Activated naive CD4-positive, alpha-beta T cell treated with anti-CD3 and anti-CD28 coated beads, Interleukin-2, amount 50 U/mL, for 72 hours (primary cell): ENCODE measurements around the gene CNNM1. TPM values are rescaled to one million over a fixed set of nuclear protein-coding genes. Genes with fewer than 3 reads are reported as not detected.

Experiments
- ATAC-seq, 2 donors: fragments of 150-1000 bp; cut with Tn5 transposase; 2 replicates each; pipeline ENCODE4 v1.10.0; 2021; ENCODE audit warnings: mild to moderate bottlenecking in 2 of 2, moderate library complexity in 2 of 2
- DNase-seq, 2 donors: peaks; one replicate each; pipeline ENCODE4 v3.0.0; 2021 to 2022; ENCODE audit warnings: low spot score in 2 of 2
- H3K27ac Mint-ChIP-seq, 2 donors: one replicate each; pipeline ENCODE4 v1.8.0; 2022; ENCODE audit warnings: mild to moderate bottlenecking in 2 of 2, mixed read lengths in 2 of 2
- H3K36me3 Mint-ChIP-seq, 2 donors: one replicate each; pipeline ENCODE4 v1.8.0; 2022; ENCODE audit warnings: mixed read lengths in 2 of 2
- H3K9me3 Mint-ChIP-seq, 2 donors: one replicate each; pipeline ENCODE4 v1.8.0; 2022; ENCODE audit warnings: mixed read lengths in 2 of 2
- total RNA-seq, 2 donors: library from RNA; stranded (reverse); gene quantifications; one replicate each; pipeline ENCODE4 v1.2.3, GENCODE V29; 2022

Gene CNNM1
- total RNA-seq, 2 donors from 2014 or later: 0.23 to 2.2 TPM

DNA sequence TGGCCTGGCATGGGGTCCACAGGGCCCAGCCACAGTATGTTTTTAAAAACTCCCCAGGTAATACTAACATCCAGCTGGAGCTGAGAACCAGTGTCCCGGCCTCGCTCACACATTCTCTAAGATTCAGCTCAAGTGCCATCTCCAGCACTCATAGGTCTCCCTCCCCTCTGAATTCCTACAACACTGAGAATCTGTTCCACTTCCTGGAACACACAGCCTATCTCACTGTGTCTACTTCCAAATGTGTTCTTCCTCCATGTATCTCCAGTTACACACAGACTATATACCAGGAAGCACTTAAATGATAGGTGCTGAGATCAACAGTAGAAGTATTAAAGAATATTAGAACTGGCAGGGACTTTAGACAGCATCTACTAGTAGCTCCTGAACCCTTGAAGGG is 90.5 kb downstream of the CNNM1 start:
- H3K27ac Mint-ChIP-seq: no peak overlapping the region
- DNase-seq (no peak), ATAC-seq (no peak)

DNA sequence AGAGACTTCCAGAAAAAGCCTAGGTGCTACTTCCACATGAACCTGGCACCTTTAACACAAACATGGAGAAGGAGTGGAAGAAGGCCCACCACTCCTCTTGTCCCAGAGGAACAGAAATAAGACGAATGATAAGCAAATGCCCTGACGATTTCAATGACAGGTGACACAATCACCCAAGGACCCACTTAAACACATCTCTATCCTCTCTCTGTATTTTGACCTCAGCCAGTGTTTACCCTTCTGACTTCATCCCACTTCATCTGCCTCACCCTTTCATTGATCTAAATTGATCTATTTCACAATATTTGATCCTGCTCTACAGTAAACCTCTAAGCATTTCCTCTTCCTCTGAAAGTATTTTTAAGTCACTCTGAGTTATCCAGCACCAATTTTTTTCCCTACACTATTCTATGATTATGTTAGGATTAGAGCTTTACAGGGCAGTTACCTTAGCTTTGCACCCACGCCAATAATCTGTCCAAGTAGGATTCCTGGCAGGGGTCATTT is 92.1 kb downstream of the CNNM1 start:
- DNase-seq (no peak), ATAC-seq (no peak)
- Mint-ChIP-seq H3K36me3 (peaks cover 34 to 35% of the 10 kb centered on the region in 2 donors), H3K27ac (peak overlapping the region in 1 of 2 donors; percentile 58), H3K9me3 (no peaks in the 10 kb centered on the region)

More for the DNA sequence above, 90.5 kb downstream of the CNNM1 start:
- Mint-ChIP-seq H3K9me3 (no peaks in the 10 kb centered on the region), H3K36me3 (peaks cover 34 to 40% of the 10 kb centered on the region in 2 donors)

DNA sequence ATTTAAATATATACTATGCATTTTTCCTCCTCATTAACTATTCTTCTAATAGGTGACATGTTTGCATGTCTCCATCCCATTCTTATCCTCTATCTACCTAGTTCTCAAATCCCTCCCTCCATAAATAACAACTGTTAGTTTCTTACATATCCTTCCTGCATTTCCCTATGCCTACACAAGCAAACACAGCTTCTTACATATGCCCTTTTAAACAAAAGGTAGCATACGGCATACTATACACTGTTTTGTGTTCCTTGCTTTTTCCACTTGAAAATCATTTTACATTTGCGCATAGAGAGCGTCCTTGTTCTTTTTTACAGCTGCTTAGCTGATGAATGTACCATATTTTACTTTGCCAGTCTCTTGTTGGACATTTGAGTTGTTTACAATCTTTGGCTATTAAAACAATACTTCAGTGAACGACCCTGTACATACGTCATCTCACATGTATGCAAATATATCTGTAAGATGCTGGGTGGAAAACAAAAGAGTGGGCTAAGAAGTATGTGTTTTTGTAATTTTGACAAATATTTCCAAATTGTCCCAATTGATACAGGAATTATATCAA is 93.5 kb downstream of the CNNM1 start:
- ATAC-seq: no peak
- H3K9me3 Mint-ChIP-seq: no peaks in the 10 kb centered on the region
- DNase-seq: no peak
- H3K27ac Mint-ChIP-seq: no peak overlapping the region
- peaks cover 29 to 31% of the 10 kb centered on the region in 2 donors for H3K36me3 Mint-ChIP-seq

DNA sequence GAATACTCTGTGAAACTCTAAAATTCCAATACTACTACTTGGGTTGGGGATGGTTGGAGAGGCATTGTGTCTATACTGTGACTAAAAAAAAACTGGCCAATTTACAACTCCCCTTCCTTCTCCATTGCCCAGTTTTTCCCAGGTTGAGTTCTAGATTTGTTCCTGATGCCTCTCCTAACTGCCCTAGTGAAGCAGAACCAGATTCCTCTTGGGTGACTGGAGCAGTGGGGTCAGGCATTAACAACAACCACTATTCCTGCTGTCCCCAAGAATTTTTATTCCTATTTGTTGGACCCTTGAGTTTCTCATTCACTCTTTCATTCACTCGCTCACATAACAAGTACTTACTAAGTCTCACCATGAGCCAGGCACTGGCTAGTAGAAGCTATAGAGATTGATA is 95.5 kb downstream of the CNNM1 start:
- Mint-ChIP-seq H3K9me3 (no peaks in the 10 kb centered on the region), H3K36me3 (peaks cover 9 to 18% of the 10 kb centered on the region in 2 donors), H3K27ac (peak overlapping the region in 1 of 2 donors; percentile 33)
- DNase-seq (no peak), ATAC-seq (no peak)

DNA sequence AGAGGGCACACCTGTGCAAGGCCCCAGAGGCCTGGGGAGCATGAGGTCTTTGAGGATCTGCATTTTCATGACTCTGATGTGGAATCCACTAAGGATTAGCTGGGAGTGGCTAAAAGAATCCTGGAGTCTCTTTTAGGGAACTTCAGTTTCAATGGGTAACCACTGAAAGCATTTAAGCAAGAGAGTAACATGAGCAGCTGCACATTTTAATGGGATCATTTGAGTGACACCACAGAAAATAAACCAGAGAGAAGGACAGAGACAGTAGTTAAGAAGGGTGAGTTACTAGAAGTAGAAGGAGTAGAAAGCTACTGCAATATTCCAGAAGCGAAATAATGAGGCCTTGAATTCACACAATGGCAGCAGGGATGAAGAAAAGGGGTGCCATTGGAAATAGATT is 96.0 kb downstream of the CNNM1 start:
- Mint-ChIP-seq H3K36me3 (peaks cover 7 to 18% of the 10 kb centered on the region in 2 donors), H3K9me3 (no peaks in the 10 kb centered on the region), H3K27ac (peak overlapping the region; percentile 2 to 33)
- DNase-seq (no peak), ATAC-seq (no peak)

DNA sequence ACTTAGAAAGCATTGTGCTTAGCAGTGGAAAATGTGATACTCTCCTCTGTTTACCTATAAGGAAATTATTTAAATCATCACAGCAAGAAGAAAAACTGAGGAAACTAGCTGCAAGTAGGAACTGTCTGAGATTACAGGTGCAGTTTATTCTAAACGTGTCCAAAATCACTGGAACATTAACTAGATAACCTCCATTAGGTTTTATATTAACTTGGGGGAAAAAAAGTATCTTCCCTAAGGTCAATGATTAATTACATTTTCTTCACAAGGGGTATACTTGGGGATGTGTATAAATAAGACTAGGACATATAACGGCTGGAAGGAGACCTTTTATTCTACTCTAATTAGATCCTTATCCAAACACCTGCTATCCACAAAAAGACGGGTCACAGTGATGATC is 97.5 kb downstream of the CNNM1 start:
- H3K27ac Mint-ChIP-seq: no peak overlapping the region
- DNase-seq: no peak
- no peak for ATAC-seq
- H3K9me3 Mint-ChIP-seq: no peaks in the 10 kb centered on the region
- H3K36me3 Mint-ChIP-seq: peaks cover 13 to 24% of the 10 kb centered on the region in 2 donors

DNA sequence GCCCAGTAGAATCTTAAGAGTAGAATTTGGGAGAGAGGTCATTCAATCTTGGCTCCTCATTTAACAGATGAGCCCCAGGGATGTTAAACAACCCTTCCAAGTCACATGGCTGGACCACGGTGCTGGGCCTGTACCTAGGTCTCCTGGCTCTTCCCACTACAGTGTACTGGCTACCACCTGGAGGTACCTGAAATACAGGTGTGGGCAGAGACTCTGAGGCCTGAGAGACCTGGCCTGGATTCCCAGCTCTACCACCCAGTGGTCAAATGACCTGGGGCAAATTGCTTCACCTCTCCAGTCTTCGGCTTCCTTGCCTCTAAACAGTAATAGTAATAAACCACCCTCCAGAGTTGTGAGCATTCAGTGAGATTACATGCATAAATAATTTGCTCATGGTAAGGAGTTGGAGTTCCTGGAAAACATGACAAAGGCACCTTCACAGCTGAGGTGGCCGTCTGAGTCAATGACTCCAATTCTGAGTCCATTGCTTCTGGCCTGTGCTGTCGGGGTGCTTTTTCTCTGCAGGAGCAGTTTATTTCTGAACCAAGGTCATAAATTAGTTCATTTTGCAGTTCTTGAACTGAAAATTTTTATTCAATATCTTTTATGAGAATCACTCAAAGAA is 98.5 kb downstream of the CNNM1 start:
- Mint-ChIP-seq H3K36me3 (peaks cover 19 to 22% of the 10 kb centered on the region in 2 donors), H3K9me3 (no peaks in the 10 kb centered on the region), H3K27ac (no peak overlapping the region)
- DNase-seq (no peak), ATAC-seq (no peak)

DNA sequence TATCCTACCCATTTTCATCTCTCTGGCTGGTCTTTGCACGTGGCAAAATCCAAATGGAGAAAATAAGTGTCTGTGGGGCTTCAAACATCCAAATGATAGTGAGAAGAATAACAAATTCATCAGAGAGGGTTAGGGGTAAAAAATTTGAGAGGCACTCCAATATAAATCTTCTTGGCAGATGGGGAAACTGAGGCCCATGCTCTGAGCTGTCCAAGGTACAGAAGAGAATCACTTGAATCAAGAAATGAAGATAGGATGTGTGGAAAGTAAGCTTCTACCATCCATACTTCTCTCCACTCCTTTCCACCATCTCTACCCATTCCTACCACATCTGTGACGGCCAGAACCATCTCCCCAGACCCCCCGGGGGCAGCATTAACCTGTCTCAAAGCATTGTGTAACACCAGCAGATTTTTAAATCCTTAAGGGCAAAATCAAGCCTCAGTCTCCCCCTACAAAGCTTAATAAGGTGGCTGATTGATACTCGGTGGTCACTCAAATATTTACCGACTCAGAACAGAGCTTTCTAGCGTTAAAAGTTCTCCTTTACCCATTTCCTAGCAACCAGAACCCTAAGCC is 100.5 kb downstream of the CNNM1 start:
- Mint-ChIP-seq H3K9me3 (no peaks in the 10 kb centered on the region), H3K27ac (peak overlapping the region; percentile 97 to 99), H3K36me3 (peaks cover 19 to 21% of the 10 kb centered on the region in 2 donors)
- no peak for DNase-seq
- no peak for ATAC-seq

DNA sequence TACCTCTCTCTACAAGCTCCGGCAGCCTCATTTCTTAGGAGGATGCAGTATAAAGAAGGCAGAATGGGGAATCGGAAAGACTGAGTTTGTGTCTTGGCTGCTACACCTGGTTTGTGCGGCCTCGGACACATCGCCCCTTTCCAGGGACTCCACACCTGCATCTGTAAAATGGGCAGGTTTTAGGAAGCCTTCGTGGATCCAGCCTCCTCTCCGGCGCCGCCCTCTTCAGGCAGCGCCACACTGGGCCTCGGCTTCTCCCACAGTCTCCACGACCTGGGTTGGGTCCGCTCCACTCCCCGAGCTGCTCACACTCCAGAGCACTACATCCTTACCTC is 100.9 kb downstream of the CNNM1 start:
- peak overlapping the region; percentile 97 to 99 for H3K27ac Mint-ChIP-seq
- no peaks in the 10 kb centered on the region for H3K9me3 Mint-ChIP-seq
- peaks cover 14 to 21% of the 10 kb centered on the region in 2 donors for H3K36me3 Mint-ChIP-seq
- ATAC-seq (peak in 1 of 2 donors; percentile 7), DNase-seq (no peak)

DNA sequence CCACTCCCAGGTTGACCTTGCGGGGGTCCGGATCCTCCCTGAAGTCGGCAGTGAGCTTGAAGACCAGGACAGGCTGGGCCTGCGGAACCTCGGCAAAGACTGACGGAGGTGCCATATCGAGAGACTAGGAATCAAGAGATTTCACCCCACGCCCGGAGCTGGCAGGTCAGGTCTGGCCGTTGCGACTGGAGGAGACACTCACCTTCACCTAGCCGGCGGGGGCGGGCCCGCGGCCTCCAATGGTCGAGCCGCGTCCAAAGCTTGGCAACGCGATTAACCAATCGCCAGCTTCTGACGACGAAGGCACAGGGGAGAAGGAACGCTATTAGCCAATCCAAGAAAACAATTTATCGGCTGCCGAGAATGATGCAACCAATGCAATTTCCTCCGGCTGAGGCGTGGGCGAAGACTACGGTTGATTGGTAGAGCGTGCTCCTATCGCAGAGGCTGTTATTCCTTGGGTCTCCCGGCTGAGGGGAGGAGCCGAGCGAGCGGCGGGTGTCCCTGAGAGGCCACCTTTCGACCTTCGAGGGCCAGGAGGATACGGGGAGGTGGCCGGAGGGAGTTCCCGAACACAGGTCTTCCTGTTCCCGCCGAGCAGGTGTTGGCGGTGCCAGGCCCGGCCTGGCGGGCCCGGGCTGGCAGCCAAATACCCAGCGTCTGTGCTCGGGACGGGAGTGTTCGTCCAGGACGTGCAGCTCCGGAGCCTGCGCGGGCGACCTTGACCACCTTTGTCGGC is 101.5 kb downstream of the CNNM1 start, which contains the start of gene GOT1:
TSS of gene GOT1 (minus strand) at position 174 of the 739 bp plus-strand sequence. CDS start at position 115, 59 bp downstream.
- DNase-seq (peak; percentile 92 to 97), ATAC-seq (peak; percentile 94 to 95)
- Mint-ChIP-seq H3K36me3 (peaks cover 12 to 21% of the 10 kb centered on the region in 2 donors), H3K27ac (peak within 1 kb of the TSS; percentile 97 to 99), H3K9me3 (no peaks in the 10 kb centered on the region)

DNA sequence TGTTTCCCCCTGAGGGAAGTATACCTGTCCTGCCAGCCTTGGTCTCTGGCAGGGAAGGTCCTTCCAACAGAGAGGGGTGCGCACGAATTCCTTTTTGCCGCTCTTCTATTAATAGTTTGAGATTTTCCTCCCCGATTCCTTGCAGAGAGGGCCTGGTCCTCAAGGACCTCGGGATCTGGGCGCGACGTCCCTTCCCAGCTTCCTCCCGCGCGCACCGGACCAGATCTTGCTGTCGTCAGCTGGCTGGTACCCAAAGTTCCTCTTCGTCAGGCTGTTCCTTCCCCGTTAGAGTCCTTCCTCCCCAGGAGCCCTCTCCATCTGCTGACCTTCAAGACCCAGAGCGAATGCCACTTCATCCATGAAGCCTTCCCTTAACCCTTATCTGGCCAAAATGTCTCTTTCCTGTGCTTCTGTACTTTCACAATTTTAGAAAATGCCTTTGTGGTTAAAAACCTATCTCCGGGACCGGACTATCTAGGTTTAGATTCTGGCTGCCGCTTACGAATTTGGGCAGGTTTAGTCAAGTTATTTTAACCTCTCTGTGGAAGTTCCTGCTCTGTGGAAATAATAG is 102.1 kb downstream of the CNNM1 start:
- DNase-seq (peak in 1 of 2 donors; percentile 13), ATAC-seq (peak in 1 of 2 donors; percentile 17)
- peaks cover 12 to 21% of the 10 kb centered on the region in 2 donors for H3K36me3 Mint-ChIP-seq
- H3K27ac Mint-ChIP-seq: peak overlapping the region; percentile 97 to 99
- H3K9me3 Mint-ChIP-seq: no peaks in the 10 kb centered on the region

DNA sequence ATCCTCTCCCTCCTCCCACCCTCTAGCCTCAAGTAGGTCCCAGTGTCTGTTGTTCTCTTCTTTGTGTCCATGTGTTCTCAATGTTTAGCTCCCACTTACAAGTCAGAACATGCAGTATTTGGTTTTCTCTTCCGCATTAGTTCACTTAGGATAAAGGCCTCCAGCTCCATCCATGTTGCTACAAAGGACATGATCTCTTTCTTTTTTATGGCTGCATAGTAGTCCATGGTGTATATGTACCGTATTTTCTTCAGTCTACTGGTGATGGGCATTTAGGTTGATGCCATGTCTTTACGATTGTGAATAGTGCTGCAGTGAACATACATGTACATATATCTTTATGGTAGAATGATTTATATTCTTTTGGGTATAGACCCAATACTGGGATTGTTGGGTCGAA is 102.9 kb downstream of the CNNM1 start:
- H3K27ac Mint-ChIP-seq: peak overlapping the region in 1 of 2 donors; percentile 99
- ATAC-seq (no peak), DNase-seq (no peak)
- H3K9me3 Mint-ChIP-seq: no peaks in the 10 kb centered on the region
- H3K36me3 Mint-ChIP-seq: peaks cover 12 to 21% of the 10 kb centered on the region in 2 donors

DNA sequence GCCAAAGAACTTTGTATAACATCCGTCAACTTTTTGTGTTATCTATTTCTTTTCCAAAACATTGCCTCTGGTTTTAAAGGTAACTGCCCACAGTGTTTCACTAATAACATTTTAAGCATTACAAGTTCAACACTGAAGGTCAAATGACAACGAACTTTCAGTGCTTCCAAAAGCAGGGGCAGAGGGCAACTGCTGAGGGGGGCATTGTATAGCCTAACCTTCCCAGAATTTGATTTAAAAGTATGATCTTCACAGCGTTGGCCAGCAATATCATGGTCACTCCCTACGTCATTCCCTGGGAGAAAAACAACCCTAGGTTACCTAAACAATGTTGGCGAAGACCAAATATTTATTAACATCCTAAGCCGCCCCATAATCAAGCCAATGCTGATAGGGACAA is 103.7 kb downstream of the CNNM1 start:
- no peak overlapping the region for H3K27ac Mint-ChIP-seq
- DNase-seq: no peak
- no peak for ATAC-seq
- no peaks in the 10 kb centered on the region for H3K9me3 Mint-ChIP-seq
- H3K36me3 Mint-ChIP-seq: peaks cover 12 to 21% of the 10 kb centered on the region in 2 donors

DNA sequence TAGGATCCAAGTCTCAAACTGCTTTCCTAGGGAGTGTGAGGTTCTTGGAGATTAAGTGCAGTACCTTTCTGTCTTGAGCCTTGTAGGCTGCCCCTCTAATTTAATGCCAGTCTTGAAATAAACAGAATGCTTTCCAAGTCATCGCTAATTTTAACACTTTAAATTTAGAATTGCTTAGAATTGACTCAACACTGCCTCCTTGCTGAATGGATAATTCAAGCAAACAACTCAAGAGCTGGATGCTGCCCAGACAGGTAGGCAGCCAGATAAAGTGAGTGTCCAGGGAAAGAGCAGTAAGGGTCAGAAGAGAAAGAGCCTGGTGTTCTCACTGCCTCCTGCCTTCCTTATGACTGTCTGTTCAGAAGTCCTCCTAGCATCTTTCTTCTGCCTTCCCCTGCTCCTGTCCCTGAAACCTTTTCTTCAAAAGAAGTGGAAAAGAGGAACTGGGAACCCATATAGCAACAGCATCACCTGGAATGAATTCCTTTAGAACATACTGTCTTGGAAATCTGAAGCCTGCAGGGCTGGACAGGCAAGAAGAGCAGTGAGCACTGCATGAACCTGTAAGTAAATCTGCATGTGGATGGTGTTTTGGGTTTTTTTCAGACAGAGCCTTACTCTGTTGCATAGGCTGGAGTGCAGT is 104.3 kb downstream of the CNNM1 start:
- ATAC-seq (no peak), DNase-seq (no peak)
- H3K27ac Mint-ChIP-seq: no peak overlapping the region
- H3K36me3 Mint-ChIP-seq: peaks cover 12 to 21% of the 10 kb centered on the region in 2 donors
- H3K9me3 Mint-ChIP-seq: no peaks in the 10 kb centered on the region

DNA sequence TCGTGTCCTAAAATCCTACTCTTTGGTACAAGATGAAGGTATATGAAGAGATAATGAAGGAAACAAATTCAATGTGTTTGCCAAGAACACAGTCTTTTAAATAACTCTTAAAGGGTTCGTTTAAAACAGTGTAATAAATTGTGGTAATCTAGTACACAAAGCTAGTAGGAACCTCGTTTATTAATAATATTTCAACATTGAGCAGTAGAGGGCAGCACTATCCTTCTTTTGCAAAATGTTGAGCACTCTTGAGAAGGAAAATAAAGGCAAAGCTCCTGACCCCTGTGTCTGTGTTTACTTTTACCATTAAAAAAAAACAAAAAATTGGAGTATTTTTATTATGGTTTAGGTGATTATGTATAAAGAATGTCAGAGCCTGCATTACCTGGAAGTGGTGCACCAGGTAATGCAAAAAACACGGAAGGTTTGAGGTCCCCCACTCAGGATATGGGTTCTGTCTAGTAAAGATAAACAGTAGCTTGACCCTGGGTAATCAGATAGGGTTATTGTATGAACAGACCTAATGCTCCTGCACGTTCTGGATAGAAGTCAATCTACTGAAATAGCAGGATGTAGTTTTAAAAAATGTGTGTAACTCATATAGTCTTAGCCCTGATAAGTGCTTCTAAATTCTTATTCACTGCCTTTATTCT is 107.0 kb downstream of the CNNM1 start:
- no peak overlapping the region for H3K27ac Mint-ChIP-seq
- no peak for ATAC-seq
- H3K36me3 Mint-ChIP-seq: peaks cover 11% of the 10 kb centered on the region in 2 donors
- DNase-seq: peak in 1 of 2 donors; percentile 10
- H3K9me3 Mint-ChIP-seq: no peaks in the 10 kb centered on the region

DNA sequence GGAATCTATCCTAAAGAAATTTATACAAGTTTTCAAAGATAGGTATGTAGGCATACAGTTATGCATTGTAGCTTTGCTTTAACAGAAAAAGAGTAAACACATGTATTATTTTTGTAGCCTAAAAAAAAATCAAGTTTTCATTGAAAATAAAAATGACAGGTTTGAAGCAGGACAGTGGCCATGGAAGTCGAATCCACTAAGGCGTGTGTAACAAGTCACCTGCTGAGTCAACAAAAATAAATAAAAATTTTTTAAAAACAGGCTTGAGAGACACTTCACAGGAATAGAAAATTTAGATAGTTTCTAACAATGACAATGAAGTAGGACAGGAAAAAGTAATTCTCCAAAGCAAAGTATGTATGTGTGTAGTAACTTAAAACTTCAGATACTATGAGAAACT is 109.7 kb downstream of the CNNM1 start:
- no peak for DNase-seq
- Mint-ChIP-seq H3K9me3 (no peaks in the 10 kb centered on the region), H3K36me3 (no peaks in the 10 kb centered on the region), H3K27ac (no peak overlapping the region)
- no peak for ATAC-seq
